Right kidney (tissue), 1 donor: Measurements from ENCODE around the gene DENND1B.
"Not testable (repeated sequence)": the region's sequence is repeated elsewhere in the genome, so short reads cannot be mapped to it uniquely, and the experiment has no call there.

ENCODE experiments used
- DNase-seq: peaks from one replicate; pipeline ENCODE4 v3.0.0-alpha.2; 2016

Gene DENND1B

GRCh38 chr1:197546989-197547388 lies 228.3 kb downstream of the DENND1B start:
- no peak for DNase-seq

DNA sequence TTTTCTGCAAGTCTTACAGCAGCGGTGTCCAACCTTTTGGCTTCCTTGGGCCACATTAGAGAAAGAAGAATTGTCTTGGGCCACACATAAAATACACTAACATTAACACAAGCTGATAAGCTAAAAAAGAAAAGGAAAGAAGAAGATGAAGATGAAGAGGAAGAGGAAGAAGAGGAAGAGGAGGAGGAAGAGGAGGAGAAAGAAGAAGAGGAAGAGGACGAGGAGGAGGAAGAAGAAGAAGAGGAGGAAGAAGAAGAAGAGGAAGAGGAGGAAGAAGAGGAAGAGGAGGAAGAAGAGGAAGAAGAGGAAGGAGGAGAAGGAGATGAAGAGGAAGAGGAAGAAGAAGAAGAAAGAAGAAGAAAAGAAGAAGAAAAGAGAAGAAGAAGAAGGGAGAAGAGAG lies 230.7 kb downstream of the DENND1B start:
- no peak for DNase-seq

- no peak for DNase-seq
Observed at GRCh38 chr1:197544130-197544529, 231.2 kb downstream of the DENND1B start.

- no peak for DNase-seq
Observed at GRCh38 chr1:197541411-197541810, 233.9 kb downstream of the DENND1B start.

DNA sequence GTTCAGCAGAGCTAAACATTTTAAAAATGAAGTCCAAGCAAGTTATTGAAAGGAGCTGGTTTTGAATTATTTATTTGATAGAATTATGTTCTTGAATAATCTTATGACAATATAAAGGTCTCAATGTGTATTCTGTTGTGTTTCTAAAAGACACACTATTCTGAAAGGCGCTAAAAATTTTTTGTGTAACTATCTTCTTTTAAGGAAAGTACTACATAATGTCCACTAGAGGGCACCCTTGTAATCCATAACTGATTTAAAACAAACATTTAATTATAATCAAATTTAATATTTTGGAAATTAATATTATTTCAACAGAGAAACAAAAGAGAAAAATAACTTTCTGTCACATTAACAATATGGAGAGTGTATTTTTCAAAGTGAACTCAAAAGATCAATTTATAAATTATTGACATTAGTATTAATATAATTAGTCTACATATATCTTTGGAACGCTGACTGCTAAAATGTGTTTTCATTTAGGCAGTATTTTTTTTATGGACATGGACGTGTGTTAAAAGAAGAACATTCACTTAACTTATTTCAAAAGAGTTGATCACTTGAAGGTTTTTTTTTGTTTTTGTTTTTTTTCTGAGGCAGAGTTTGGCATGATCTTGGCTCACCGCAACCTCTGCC lies 248.4 kb downstream of the DENND1B start:
- DNase-seq, result no peak

DNA sequence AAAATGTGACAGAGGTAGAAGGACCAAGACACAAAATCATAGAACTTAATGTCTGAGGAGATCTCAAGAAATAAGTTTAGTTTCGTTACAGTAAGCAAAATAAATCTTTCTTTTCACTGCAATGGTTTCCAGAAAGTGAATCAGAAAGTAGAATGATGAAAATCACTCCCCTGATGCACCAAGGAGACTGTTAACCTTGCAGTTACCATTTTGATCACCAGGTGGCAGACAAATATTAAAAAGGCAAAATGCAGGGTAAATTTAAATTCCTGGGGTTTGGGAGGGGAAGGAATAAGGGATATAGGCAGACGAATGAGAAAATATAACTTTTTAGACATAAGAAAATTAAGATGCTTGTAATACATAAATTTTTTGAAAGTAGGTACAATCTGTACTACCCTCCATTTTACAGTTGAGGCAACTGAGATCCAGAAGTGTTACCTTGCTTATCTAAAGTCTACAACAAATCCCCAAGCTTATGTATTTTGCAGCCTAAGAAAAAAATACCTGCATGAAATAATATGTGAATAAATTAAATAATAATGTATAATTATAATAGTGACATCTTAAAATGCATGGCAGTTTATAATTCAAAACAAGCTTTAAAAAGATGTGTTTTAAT lies 254.1 kb downstream of the DENND1B start:
- no peak for DNase-seq

GRCh38 chr1:197519741-197520334 lies 255.4 kb downstream of the DENND1B start:
- DNase-seq, result no peak

- DNase-seq, result no peak
Observed at GRCh38 chr1:197515421-197515820, 259.9 kb downstream of the DENND1B start.

DNA sequence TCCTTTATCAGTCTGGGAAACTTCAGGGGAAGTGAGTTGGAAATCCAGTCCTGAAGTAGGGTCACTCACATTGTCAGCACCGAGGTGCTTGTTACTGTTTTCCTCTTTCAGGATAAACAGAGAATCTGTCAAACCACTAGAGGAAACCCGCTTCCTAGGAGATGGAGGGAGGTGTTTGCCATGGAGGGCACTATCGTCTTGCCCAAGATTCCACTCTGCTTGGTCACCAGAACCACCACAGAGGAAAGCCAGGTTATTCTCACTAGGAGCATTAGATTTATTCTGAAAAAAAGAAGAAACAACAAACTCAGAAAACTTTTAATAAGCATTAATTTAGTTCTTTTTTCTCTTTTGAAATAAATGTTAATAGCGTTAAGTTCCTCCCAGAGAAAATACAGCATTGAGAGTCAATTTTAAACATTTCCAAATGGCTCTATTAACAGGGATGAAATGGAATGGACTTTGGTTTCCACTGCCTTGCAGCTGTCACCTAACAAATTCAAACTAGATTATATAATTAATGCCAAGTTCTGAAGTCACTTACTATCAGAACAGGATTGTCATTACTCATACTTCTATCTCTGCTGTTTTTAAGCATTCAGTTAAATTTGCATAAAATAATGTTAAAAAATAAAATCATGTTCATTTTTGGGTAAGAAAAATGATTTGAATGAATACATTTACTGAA lies 264.4 kb downstream of the DENND1B start:
- no peak for DNase-seq

- no peak for DNase-seq
Observed at GRCh38 chr1:197496722-197497121, 278.6 kb downstream of the DENND1B start.

DNA sequence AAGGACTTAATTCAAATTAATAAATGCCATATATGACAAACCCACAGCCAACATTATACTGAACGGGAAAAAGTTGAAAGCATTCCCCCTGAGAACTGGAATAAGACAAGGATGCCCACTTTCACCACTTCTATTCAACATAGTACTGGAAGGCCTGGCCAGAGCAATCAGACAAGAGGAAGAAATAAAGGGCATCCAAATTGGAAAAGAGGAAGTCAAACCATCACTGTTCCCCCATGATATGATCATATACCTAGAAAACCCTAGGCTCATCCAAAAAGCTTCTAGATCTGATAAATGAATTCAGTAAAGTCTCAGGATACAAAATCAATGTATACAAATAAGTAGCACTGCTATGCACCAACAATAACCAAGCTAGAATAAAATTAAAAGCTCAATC lies 283.8 kb downstream of the DENND1B start:
- not testable (repeated sequence) for DNase-seq

DNA sequence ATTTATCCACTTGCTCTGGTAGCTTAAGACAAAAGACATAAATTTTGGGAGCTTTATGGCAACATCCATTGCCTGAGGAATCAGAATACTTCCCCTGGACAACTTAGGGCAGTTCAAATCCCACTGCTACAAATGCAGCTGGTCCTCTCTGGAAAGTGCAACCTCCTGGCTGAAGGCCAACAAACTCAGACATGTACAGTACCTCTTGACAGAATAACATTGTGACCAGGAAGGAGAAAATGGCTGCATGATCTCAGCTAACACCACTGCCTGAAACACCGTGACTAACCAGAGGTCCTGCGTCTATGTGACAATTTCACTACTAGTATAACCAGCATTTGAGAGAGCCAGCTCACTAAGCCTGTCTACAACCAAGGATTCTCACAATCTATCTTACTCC lies 288.3 kb downstream of the DENND1B start:
- no peak for DNase-seq

GRCh38 chr1:197485790-197486189 lies 289.5 kb downstream of the DENND1B start:
- no peak for DNase-seq

DNA sequence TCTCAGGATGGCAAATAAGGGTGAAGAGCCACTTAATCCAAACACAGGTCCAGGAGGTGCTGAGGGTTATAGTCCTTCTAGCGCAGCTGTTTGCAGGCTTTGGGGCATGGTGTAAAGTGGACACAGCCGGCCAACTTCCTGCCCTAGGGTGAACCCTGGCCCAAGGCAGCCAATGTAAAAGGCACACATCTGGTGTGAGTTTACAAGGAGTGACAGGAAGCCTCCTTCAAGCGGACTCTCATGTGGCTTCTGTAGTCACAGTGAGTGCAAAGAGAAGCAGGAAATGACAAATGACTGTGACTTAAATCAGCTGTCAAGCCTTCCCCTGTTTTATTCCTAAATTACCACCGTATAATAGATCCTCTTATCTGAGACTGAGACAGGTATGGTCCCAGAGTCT lies 294.2 kb downstream of the DENND1B start:
- no peak for DNase-seq

DNA sequence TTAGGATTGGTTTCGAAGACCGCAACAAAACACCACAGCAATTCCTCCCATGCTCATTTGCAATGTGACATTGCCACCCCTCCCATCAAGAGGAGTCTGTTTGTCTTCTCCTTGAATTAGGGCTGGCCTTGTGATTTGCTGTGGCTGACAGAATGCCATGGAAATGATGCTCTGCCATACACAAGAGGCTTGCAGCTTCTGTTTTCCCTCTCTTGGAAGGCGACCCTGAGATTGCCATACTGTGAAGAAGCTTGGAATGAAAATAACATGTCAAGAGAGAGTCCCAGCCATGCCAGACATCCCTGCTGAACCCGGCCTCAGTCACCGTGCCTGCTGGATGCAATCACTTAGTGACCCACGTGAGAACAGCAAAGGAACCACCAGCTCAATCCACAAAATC lies 294.8 kb downstream of the DENND1B start:
- no peak for DNase-seq

GRCh38 chr1:197472141-197472540 lies 303.1 kb downstream of the DENND1B start:
- DNase-seq, result no peak

DNA sequence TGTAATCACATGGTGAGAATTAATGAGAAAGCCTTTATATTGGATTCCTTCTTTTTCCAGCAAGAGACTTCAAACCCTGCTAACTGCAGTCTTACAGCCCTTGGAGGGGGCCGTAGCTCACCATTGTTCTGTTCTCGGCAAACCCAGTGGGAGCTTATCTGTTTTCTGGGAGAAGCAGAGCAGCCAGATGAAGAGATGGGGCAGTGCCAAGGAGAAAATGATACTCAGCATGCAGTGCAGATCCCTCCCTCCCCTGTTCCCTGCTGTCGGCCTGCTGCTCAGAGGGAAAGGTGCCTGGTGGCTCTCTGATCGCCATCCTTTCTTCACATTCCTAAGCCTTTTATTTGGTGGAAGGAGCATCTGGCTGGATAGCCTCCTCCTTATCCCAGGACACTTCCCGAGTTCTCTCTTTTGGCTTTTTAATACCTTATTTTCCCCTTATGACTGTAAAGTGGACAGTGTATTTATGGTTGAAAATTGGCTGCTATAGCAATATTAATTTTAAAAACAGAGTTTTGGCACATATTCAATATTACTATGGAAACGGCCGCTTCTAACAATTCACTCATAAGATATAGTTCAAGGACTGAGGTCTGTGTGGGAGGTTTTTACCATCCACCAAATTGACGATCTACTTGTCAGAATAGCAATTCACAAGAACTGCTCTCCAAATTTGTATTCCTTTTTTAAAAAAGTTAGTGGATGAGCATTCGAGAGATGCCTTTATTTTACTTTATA lies 303.9 kb downstream of the DENND1B start:
- no peak for DNase-seq

DNA sequence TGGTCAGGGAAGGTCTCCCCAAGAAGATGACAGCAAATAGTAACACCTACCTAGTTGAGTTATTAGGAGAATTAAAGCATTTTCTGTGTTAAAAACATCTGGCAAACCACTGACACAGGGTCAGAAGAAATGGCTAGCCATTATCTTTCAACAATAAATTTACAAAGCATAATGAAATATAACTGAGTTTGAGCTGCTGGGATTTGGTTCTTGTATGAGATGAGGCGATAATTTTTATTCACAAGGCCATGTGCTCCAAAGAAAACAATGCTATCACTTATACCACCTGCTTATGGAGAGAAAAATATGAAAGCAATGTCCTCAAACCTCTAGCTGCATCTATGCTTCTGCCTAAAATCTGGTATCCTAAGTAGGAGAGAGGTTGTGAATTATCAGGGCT lies 304.9 kb downstream of the DENND1B start:
- no peak for DNase-seq

DNA sequence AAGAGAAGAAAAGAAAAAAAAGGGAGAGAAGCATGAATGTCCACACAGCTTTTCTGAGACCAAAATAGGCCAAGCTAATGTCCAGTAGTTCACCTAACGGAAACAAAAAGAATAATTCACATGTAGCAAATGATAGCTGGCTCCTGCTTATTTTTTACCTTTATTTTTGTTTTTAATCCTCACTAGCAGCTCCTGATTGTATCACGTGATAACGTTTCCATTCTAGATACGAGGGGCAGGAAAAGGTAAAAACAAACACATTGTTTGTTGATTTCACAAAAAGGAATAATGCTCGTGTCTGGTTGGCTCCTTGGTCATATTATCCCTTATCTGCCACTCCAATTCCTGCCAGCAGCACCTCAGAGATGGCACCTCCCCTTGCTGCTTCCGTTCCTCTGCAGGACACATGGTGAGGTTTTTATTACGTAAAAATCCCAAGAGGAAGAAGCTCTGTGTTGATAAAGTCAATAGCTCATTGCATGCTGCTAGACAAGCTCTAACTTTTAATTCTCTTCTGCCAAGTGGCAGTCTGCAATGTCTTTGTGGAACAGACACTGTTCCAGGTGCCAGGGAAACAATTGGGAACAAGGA lies 305.6 kb downstream of the DENND1B start:
- no peak for DNase-seq

DNA sequence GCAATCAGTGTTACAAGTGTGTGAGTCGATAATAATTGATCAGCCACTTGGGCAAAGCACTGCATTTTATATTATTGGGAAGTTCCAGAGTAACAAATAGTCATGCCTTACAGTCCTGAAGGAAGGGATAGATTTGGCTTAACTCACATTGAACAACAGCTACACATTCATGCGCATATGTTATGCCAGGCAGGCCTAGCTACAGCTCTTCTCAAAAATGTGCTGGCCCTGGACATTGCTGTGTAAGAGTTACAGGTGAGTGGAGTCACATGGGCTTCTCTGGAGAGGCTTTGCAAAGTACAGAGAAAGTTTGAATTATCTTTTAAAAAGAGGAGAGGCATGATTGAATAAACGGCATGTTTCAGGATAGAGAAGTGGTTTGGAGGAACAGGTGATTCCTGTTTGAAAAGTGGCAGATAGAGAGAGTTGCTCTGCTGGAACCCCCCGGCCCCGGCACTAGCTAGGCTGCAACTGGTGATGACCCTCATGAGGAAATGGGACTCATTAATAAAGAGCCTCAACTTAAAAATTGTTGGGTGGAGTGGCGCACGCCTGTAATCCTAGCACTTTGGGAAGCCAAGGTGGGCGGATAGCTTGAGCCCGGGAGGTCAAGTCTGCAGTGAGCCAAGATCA lies 306.6 kb downstream of the DENND1B start:
- no peak for DNase-seq

DNA sequence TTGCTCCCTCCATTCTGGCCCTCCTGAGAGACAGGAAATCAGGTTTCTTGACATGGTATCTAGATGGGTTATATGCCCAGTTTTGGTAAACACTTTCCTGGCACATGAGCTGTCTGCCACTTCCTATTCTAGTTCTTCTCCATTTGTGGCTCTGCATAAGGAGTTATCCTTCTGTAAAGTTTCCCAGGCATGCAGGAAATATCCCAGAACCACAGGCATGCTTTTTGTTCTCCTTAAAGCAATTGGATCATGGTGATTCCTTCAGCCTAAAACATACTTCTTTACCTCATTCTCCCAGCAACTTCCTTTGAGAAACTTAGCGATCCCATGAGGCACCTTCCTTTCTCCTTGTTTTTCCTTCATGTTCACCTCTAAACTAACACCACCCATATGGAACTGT lies 307.4 kb downstream of the DENND1B start:
- no peak for DNase-seq

DNA sequence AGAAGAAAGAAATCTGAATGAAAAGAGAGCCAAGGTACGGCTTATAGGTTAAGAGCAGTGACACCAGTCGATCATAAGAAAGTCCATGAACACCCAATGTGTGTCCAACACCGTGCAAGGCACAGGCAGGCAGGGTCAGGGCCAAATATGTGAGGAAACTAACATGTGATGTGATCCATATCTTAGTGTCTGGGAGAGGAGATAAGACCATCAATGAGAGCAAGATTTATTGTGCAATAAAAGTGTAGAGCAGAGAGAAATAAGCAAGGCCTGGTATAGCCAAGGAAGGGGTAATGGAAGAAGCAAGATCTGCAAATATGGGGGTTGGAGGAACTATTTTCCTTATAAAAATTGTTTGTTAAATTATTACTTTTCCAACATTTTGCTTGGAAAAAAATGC lies 308.5 kb downstream of the DENND1B start:
- DNase-seq, result no peak
